ENCODE data around the gene MYH7B.

- TF ChIP-seq ELF4 (IDR thresholded peaks at IDR 0.05) (no peak), FOXM1 (IDR thresholded peaks at IDR 0.05; ENCODE audit: borderline replicate concordance) (no peak), SUZ12 (IDR thresholded peaks at IDR 0.05) (no peak), CTBP1 (IDR thresholded peaks at IDR 0.05; ENCODE audit: borderline replicate concordance) (no peak), FOXA1 (IDR thresholded peaks at IDR 0.05) (no peak), BHLHE40 (IDR thresholded peaks at IDR 0.05; ENCODE audit: borderline replicate concordance) (no peak), L3MBTL2 (conservative IDR thresholded peaks at IDR 0.05) (no peak), ZNF384 (IDR thresholded peaks at IDR 0.05) (no peak), FOXK2 (IDR thresholded peaks at IDR 0.05) (no peak), TARDBP (IDR thresholded peaks at IDR 0.05) (no peak), SP1 (IDR thresholded peaks at IDR 0.05) (no peak)
- TF ChIP-seq, protein P1, sequence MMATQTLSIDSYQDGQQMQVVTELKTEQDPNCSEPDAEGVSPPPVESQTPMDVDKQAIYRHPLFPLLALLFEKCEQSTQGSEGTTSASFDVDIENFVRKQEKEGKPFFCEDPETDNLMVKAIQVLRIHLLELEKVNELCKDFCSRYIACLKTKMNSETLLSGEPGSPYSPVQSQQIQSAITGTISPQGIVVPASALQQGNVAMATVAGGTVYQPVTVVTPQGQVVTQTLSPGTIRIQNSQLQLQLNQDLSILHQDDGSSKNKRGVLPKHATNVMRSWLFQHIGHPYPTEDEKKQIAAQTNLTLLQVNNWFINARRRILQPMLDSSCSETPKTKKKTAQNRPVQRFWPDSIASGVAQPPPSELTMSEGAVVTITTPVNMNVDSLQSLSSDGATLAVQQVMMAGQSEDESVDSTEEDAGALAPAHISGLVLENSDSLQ (IDR thresholded peaks at IDR 0.05) = no peak
These were observed 8.8 kb downstream of the MYH7B start for GRCh38 chr20:34964486-34964885.
